Measurements from ENCODE around the gene FBXL15. TPM values are rescaled to one million over a fixed set of nuclear protein-coding genes. Genes with fewer than 3 reads are reported as not detected.

The FBXL15 gene
- total and polyA plus RNA-seq, 2 donors (not counting 3 experiments of a cell fraction or from before 2014, with no cell fraction given) = 9.9 to 15.3 TPM

GRCh38 chr10:102407425-102408130 is 13.1 kb upstream of the FBXL15 start:
- Histone ChIP-seq H2AFZ (ENCODE audit: low read depth, low read length) (no peak overlapping the region), H3K9me3 (replicated peaks; ENCODE audit: control insufficient read depth, insufficient read depth, low read length) (no peaks in the 10 kb centered on the region), H3K9ac (replicated peaks; ENCODE audit: extremely low read depth, insufficient read depth, low read length) (no peak overlapping the region), H3K9me1 (replicated peaks; ENCODE audit: control insufficient read depth, extremely low read depth, insufficient read depth, low read length) (no peaks in the 10 kb centered on the region), H3K4me1 (ENCODE audit: control insufficient read depth, extremely low read depth, insufficient read depth, low read length) (no peaks in the 10 kb centered on the region), H3K27ac (ENCODE audit: insufficient read depth, low read depth, low read length) (no peak overlapping the region), H3K4me3 (replicated peaks in 1 of 3; ENCODE audit: insufficient read depth in 1 of 3, low read depth in 1 of 3, low read length in 3 of 3) (no peak overlapping the region), H3K36me3 (ENCODE audit: control insufficient read depth in 2 of 2, extremely low read depth in 1 of 2, insufficient read depth in 2 of 2, low read length in 2 of 2) (peaks cover 0 to under 1% of the 10 kb centered on the region in 2 experiments), H3K79me2 (ENCODE audit: control insufficient read depth, insufficient read depth, low read length) (no peaks in the 10 kb centered on the region), H3K4me2 (ENCODE audit: insufficient read depth, low read length) (no peak overlapping the region), H4K20me1 (replicated peaks; ENCODE audit: control insufficient read depth, extremely low read depth, insufficient read depth, low read length) (no peaks in the 10 kb centered on the region), H3K27me3 (ENCODE audit: control insufficient read depth in 2 of 2, insufficient read depth in 2 of 2, low read length in 2 of 2) (peaks cover 37 to 44% of the 10 kb centered on the region in 2 experiments)
- no TSS peak for BruUV-seq (replicated peaks)
- intact Hi-C loops (cut with micrococcal nuclease) = no loop called here
- FAIRE-seq = no peak
- CTCF ChIA-PET = interaction anchor here (1.1 to 5.8 kb wide), 4 partner anchors 15 to 188 kb away, joined by 4 to 51 read pairs (median 6); partner anchors contain the start of gene FBXL15
- dilution Hi-C loops (cut with MboI; ENCODE audit: extremely low pct_ligation_motif_present, low sequenced_read_pairs) = no loop called here
- DNase-seq (ENCODE audit: low read depth, low spot score) = no peak
- no peak for TF ChIP-seq MYC (IDR thresholded peaks at IDR 0.05; ENCODE audit: low read depth, low read length)
- no peak for TF ChIP-seq GATA2 (IDR thresholded peaks at IDR 0.05; ENCODE audit: insufficient read depth, insufficient read length, low read depth, low read length)
- TF ChIP-seq FOS (IDR thresholded peaks at IDR 0.05; ENCODE audit: borderline replicate concordance, insufficient read depth, low read length) = no peak
- no peak for TF ChIP-seq EZH2 (IDR thresholded peaks at IDR 0.05; ENCODE audit: borderline replicate concordance, low read depth, low read length, severe bottlenecking)
- TF ChIP-seq JUN (IDR thresholded peaks at IDR 0.05; ENCODE audit: borderline replicate concordance, insufficient read depth, insufficient read length, low read depth) = no peak
- no peak for TF ChIP-seq POLR2AphosphoS5 (IDR thresholded peaks at IDR 0.05; ENCODE audit: insufficient read depth, low read depth, low read length)
- no peak for TF ChIP-seq POLR2A (IDR thresholded peaks at IDR 0.05; ENCODE audit: low read depth, low read length)
- TF ChIP-seq, protein P1, sequence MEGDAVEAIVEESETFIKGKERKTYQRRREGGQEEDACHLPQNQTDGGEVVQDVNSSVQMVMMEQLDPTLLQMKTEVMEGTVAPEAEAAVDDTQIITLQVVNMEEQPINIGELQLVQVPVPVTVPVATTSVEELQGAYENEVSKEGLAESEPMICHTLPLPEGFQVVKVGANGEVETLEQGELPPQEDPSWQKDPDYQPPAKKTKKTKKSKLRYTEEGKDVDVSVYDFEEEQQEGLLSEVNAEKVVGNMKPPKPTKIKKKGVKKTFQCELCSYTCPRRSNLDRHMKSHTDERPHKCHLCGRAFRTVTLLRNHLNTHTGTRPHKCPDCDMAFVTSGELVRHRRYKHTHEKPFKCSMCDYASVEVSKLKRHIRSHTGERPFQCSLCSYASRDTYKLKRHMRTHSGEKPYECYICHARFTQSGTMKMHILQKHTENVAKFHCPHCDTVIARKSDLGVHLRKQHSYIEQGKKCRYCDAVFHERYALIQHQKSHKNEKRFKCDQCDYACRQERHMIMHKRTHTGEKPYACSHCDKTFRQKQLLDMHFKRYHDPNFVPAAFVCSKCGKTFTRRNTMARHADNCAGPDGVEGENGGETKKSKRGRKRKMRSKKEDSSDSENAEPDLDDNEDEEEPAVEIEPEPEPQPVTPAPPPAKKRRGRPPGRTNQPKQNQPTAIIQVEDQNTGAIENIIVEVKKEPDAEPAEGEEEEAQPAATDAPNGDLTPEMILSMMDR (IDR thresholded peaks at IDR 0.05; ENCODE audit: extremely low read depth in 1 of 2, insufficient read depth in 1 of 2, low read depth in 1 of 2, low read length in 2 of 2) = no peak
- TF ChIP-seq, protein P2, sequence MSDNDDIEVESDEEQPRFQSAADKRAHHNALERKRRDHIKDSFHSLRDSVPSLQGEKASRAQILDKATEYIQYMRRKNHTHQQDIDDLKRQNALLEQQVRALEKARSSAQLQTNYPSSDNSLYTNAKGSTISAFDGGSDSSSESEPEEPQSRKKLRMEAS (IDR thresholded peaks at IDR 0.05; ENCODE audit: insufficient read depth, insufficient read length) = no peak
- POLR2A ChIA-PET = no interaction called here
